ENCODE measurements around the gene ARHGAP6. TPM values are rescaled to one million over a fixed set of nuclear protein-coding genes. Genes with fewer than 3 reads are reported as not detected.

ARHGAP6 gene
- total and polyA plus RNA-seq, 2 of the 13 experiments (the other 11 are each of a cell fraction or from before 2014, with no cell fraction given): 0.11 TPM; not detected in 1

- in situ Hi-C loops (cut with HindIII; ENCODE audit: extremely low pct_ligation_motif_present, low pct_unique_long_range_greater_than_20kb) (no loop called here), intact Hi-C loops (cut with micrococcal nuclease; ENCODE audit: unreplicated experiment) (no loop called here)
- FAIRE-seq: no peak
- Histone ChIP-seq H2AFZ (ENCODE audit: low read length) (no peak overlapping the region), H3K9me3 (ENCODE audit: low read length) (no peaks in the 10 kb centered on the region), H3K4me2 (ENCODE audit: low read depth, low read length) (no peak overlapping the region), H3K27me3 (ENCODE audit: control insufficient read depth in 1 of 2, insufficient read depth in 2 of 2, low read length in 2 of 2) (no peaks in the 10 kb centered on the region), H3K27ac (ENCODE audit: extremely low read length, insufficient read depth, low read length) (no peak overlapping the region), H3K4me3 (replicated peaks in 1 of 3; ENCODE audit: insufficient read depth in 1 of 3, low read depth in 2 of 3, low read length in 3 of 3) (no peak overlapping the region), H3K9ac (ENCODE audit: insufficient read depth, low read depth, low read length) (no peak overlapping the region), H4K20me1 (ENCODE audit: insufficient read depth, low read length) (no peaks in the 10 kb centered on the region), H3K4me1 (ENCODE audit: insufficient read depth, low read length) (peaks cover 13% of the 10 kb centered on the region; the same call in 1 of the 2 replicates), H3K36me3 (replicated peaks in 1 of 2; ENCODE audit: control insufficient read depth in 1 of 2, insufficient read depth in 2 of 2, low read length in 2 of 2) (no peaks in the 10 kb centered on the region), H3K79me2 (ENCODE audit: insufficient read depth, low read length) (no peaks in the 10 kb centered on the region)
- POLR2A ChIA-PET: no interaction called here
- CTCF ChIA-PET (ENCODE audit: low intra/inter-chr PET ratio, low total read pairs): no interaction called here
- WGBS (ENCODE audit: low lambda C conversion rate): 64% methylated on average over 3 of the region's 3 CpGs
- no peak for DNase-seq (ENCODE audit: low spot score)
- TF ChIP-seq ZNF232 (CRISPR knock-in tag; IDR thresholded peaks at IDR 0.05; ENCODE audit: borderline replicate concordance) (no peak), ZNF644 (CRISPR knock-in tag; IDR thresholded peaks at IDR 0.05; ENCODE audit: low read depth) (no peak)
- ATAC-seq: no peak
- BruUV-seq (replicated peaks): no TSS peak
Observed at GRCh38 chrX:11265352-11265751, 400.4 kb downstream of the ARHGAP6 start.

- no peaks in the 10 kb centered on the region for H3K27me3 ChIP-seq (ENCODE audit: control insufficient read depth in 1 of 2, insufficient read depth in 2 of 2, low read length in 2 of 2)
- no peak overlapping the region for H3K9ac ChIP-seq (ENCODE audit: insufficient read depth, low read depth, low read length)
- CTCF ChIA-PET (ENCODE audit: low intra/inter-chr PET ratio, low total read pairs): no interaction called here
- no peak overlapping the region for H3K4me3 ChIP-seq (replicated peaks in 1 of 3; ENCODE audit: insufficient read depth in 1 of 3, low read depth in 2 of 3, low read length in 3 of 3)
- FAIRE-seq: no peak
- no peaks in the 10 kb centered on the region for H3K9me3 ChIP-seq (ENCODE audit: low read length)
- peaks cover 13% of the 10 kb centered on the region; the same call in 1 of the 2 replicates for H3K4me1 ChIP-seq (ENCODE audit: insufficient read depth, low read length)
- in situ Hi-C loops (cut with HindIII; ENCODE audit: extremely low pct_ligation_motif_present, low pct_unique_long_range_greater_than_20kb) (no loop called here), intact Hi-C loops (cut with micrococcal nuclease; ENCODE audit: unreplicated experiment) (no loop called here)
- BruUV-seq (replicated peaks): no TSS peak
- POLR2A ChIA-PET: no interaction called here
- no peak for DNase-seq (ENCODE audit: low spot score)
- no peak overlapping the region for H2AFZ ChIP-seq (ENCODE audit: low read length)
- no peaks in the 10 kb centered on the region for H3K36me3 ChIP-seq (replicated peaks in 1 of 2; ENCODE audit: control insufficient read depth in 1 of 2, insufficient read depth in 2 of 2, low read length in 2 of 2)
- H4K20me1 ChIP-seq (ENCODE audit: insufficient read depth, low read length): no peaks in the 10 kb centered on the region
- H3K4me2 ChIP-seq (ENCODE audit: low read depth, low read length): no peak overlapping the region
- no peak for ATAC-seq
- whole genome bisulfite sequencing (ENCODE audit: low lambda C conversion rate): 7% methylated on average over 1 of the region's 1 CpG
- H3K27ac ChIP-seq (ENCODE audit: extremely low read length, insufficient read depth, low read length): no peak overlapping the region
- no peaks in the 10 kb centered on the region for H3K79me2 ChIP-seq (ENCODE audit: insufficient read depth, low read length)
- TF ChIP-seq ZBTB40 (IDR thresholded peaks at IDR 0.05) (no peak), ZBTB40 (CRISPR knock-in tag; IDR thresholded peaks at IDR 0.05) (no peak), ZBTB44 (CRISPR knock-in tag; IDR thresholded peaks at IDR 0.05) (no peak), ZNF580 (CRISPR knock-in tag; IDR thresholded peaks at IDR 0.05; ENCODE audit: borderline replicate concordance, low read depth) (no peak)
Observed at GRCh38 chrX:11264925-11265324, 400.8 kb downstream of the ARHGAP6 start.

Measured in HepG2 (cell line).